GM06990 (cell line): Measurements from ENCODE around the gene SIN3B.

ENCODE experiments used
- DNase-seq: peaks from one replicate; pipeline ENCODE4 v3.0.0-alpha.2; 2011; ENCODE audit not compliant: insufficient read length; ENCODE audit errors: extremely low read depth
- H3K27me3 ChIP-seq: replicated peaks from 2 replicates; pipeline ENCODE4 v1.6.0; 2011; ENCODE audit warnings: low read length; ENCODE audit not compliant: control insufficient read depth, insufficient read depth
- H3K36me3 ChIP-seq: 2 replicates; pipeline ENCODE4 v1.5.1; 2011; ENCODE audit warnings: low read length; ENCODE audit not compliant: control insufficient read depth, insufficient read depth
- H3K4me3 ChIP-seq: replicated peaks from 2 replicates; pipeline ENCODE4 v1.5.1; 2011; ENCODE audit warnings: low read depth, mild to moderate bottlenecking, control low read depth, low read length
- CTCF ChIP-seq: IDR thresholded peaks from 2 replicates; pipeline ENCODE4 v1.5.1; 2011; ENCODE audit warnings: low read length, control low read depth, mild to moderate bottlenecking, inconsistent platforms; ENCODE audit not compliant: insufficient read depth, poor library complexity, severe bottlenecking

Gene SIN3B

GRCh38 chr19:16876904-16877361 lies 47.7 kb downstream of the SIN3B start:
- Histone ChIP-seq H3K36me3 (peaks cover 27% of the 10 kb centered on the region), H3K4me3 (no peak overlapping the region), H3K27me3 (no peaks in the 10 kb centered on the region)
- TF ChIP-seq CTCF = no peak
- no peak for DNase-seq

GRCh38 chr19:16877581-16877980 lies 48.4 kb downstream of the SIN3B start:
- H3K27me3 ChIP-seq = no peaks in the 10 kb centered on the region
- TF ChIP-seq CTCF = no peak
- peaks cover 26% of the 10 kb centered on the region for H3K36me3 ChIP-seq
- no peak for DNase-seq
- no peak overlapping the region for H3K4me3 ChIP-seq

GRCh38 chr19:16878181-16878965 lies 49.2 kb downstream of the SIN3B start:
- TF ChIP-seq CTCF = no peak
- H3K36me3 ChIP-seq = peaks cover 21% of the 10 kb centered on the region

GRCh38 chr19:16880884-16881554 lies 51.8 kb downstream of the SIN3B start:
- no peak for DNase-seq
- no peak overlapping the region for H3K4me3 ChIP-seq
- peaks cover 21% of the 10 kb centered on the region for H3K36me3 ChIP-seq
- no peaks in the 10 kb centered on the region for H3K27me3 ChIP-seq
- TF ChIP-seq CTCF = no peak

More at GRCh38 chr19:16878181-16878965, 49.2 kb downstream of the SIN3B start:
- no peak for DNase-seq
- H3K4me3 ChIP-seq = no peak overlapping the region
- no peaks in the 10 kb centered on the region for H3K27me3 ChIP-seq

- TF ChIP-seq CTCF = no peak
- Histone ChIP-seq H3K4me3 (no peak overlapping the region), H3K27me3 (no peaks in the 10 kb centered on the region), H3K36me3 (peaks cover 13% of the 10 kb centered on the region)
- DNase-seq = no peak
These were observed 52.9 kb downstream of the SIN3B start for GRCh38 chr19:16882146-16882545.
